ENCODE data around the gene PKM. TPM values are rescaled to one million over a fixed set of nuclear protein-coding genes. Genes with fewer than 3 reads are reported as not detected.

PKM gene
- total and polyA plus RNA-seq, 9 of the 15 experiments (the other 6 are each of a cell fraction or from before 2014, with no cell fraction given) = 140 to 825 (median 383) TPM

GRCh38 chr15:72248514-72248913 is 17.5 kb upstream of the PKM start:
- ATAC-seq (no peak), FAIRE-seq (no peak), DNase-seq (ENCODE audit: extremely low read depth in 1 of 4, low spot score in 3 of 4) (no peak)
- 100% methylated on average over 1 of the region's 1 CpG for WGBS (ENCODE audit: insufficient coverage, low coverage, missing lambda C conversion rate)
- no peak for TF ChIP-seq ARID3A (IDR thresholded peaks at IDR 0.05; ENCODE audit: borderline replicate concordance, low read depth, low read length)
- no peak for TF ChIP-seq TRIM25 (IDR thresholded peaks at IDR 0.05; ENCODE audit: borderline replicate concordance)
- no peak for TF ChIP-seq CBFA2T3 (IDR thresholded peaks at IDR 0.05)
- TF ChIP-seq MCM7 (IDR thresholded peaks at IDR 0.05) = no peak
- no peak for TF ChIP-seq ZKSCAN1 (IDR thresholded peaks at IDR 0.05; ENCODE audit: low read depth, low read length)
- no peak for TF ChIP-seq HNRNPK (IDR thresholded peaks at IDR 0.05; ENCODE audit: low read depth, low read length, poor library complexity, severe bottlenecking)
- no peak for TF ChIP-seq ASH1L (IDR thresholded peaks at IDR 0.05; ENCODE audit: borderline replicate concordance, low read depth, partially characterized antibody)
- no peak for TF ChIP-seq ZNF764 (CRISPR knock-in tag; IDR thresholded peaks at IDR 0.05; ENCODE audit: low read depth)
- TF ChIP-seq HDAC2 (IDR thresholded peaks at IDR 0.05) = no peak
- TF ChIP-seq XRCC3 (IDR thresholded peaks at IDR 0.05) = no peak
- TF ChIP-seq KLF16 (IDR thresholded peaks at IDR 0.05) = no peak
- no peak for TF ChIP-seq KHSRP (IDR thresholded peaks at IDR 0.05)
- no peak for TF ChIP-seq ATF2 (CRISPR knock-in tag; IDR thresholded peaks at IDR 0.05)
- TF ChIP-seq ZNF134 (CRISPR knock-in tag; conservative IDR thresholded peaks at IDR 0.05) = no peak
- no peak for TF ChIP-seq CHCHD3 (CRISPR knock-in tag; IDR thresholded peaks at IDR 0.05)
- TF ChIP-seq SMARCB1 (IDR thresholded peaks at IDR 0.05; ENCODE audit: insufficient read length, low read depth) = no peak
- ChIA-PET POLR2A (no interaction called here), CTCF (ENCODE audit: low intra/inter-chr PET ratio) (no interaction called here)
- peaks cover 72% of the 10 kb centered on the region for H3K36me3 ChIP-seq (ENCODE audit: control insufficient read depth, insufficient read depth, low read length)
- no peak overlapping the region for H3K4me3 ChIP-seq
- no peaks in the 10 kb centered on the region for H3K79me2 ChIP-seq (ENCODE audit: control insufficient read depth, insufficient read depth, low read length)
- H4K20me1 ChIP-seq (replicated peaks; ENCODE audit: control insufficient read depth, insufficient read depth, low read length) = no peaks in the 10 kb centered on the region; the same call in 1 of the 2 replicates
- H3K9me1 ChIP-seq (ENCODE audit: control insufficient read depth, insufficient read depth, low read length) = no peaks in the 10 kb centered on the region
- no peaks in the 10 kb centered on the region for H3K4me1 ChIP-seq (replicated peaks in 1 of 2; ENCODE audit: control insufficient read depth in 2 of 2, insufficient read depth in 2 of 2, low read length in 2 of 2)
- no peak overlapping the region for H3K9ac ChIP-seq (ENCODE audit: insufficient read depth in 1 of 2, low read depth in 2 of 2, low read length in 2 of 2)
- intact Hi-C loops (cut with micrococcal nuclease) (no loop called here), in situ Hi-C loops (cut with MboI) (no loop called here)
- H3K4me2 ChIP-seq (ENCODE audit: insufficient read depth, low read length) = no peak overlapping the region
- no peaks in the 10 kb centered on the region for H3K9me3 ChIP-seq (replicated peaks; ENCODE audit: control insufficient read depth, insufficient read depth, low read depth, low read length)
- H3K27ac ChIP-seq (ENCODE audit: extremely low read depth, low read depth, low read length) = no peak overlapping the region
- no TSS peak for BruUV-seq (replicated peaks)
- no peaks in the 10 kb centered on the region for H3K27me3 ChIP-seq (ENCODE audit: control insufficient read depth in 2 of 2, insufficient read depth in 2 of 2, low read length in 2 of 2)
- no peak overlapping the region for H2AFZ ChIP-seq (ENCODE audit: low read depth, low read length)
